ENCODE results near the gene CCR5AS.

GRCh38 chr3:46354478-46354877 lies 52.4 kb downstream of the CCR5AS start:
- no peak for TF ChIP-seq CTCF (IDR thresholded peaks at IDR 0.05 in 8 of 11, conservative IDR thresholded peaks at IDR 0.05 in 3 of 11)
- TF ChIP-seq POLR2A (IDR thresholded peaks at IDR 0.05) = no peak
- no peak for TF ChIP-seq POLR2AphosphoS5 (IDR thresholded peaks at IDR 0.05)

Data from spleen (tissue), 7 donors.